GM19328 (cell line): ENCODE results near the gene RFTN2.
"Not testable (repeated sequence)": the region's sequence is repeated elsewhere in the genome, so short reads cannot be mapped to it uniquely, and the experiment has no call there.

Experiments used
- ATAC-seq: cut with Tn5 transposase; IDR thresholded peaks from one replicate; pipeline ENCODE4 v1.9.1; 2021; ENCODE audit warnings: mild to moderate bottlenecking, moderate library complexity; ENCODE audit not compliant: unreplicated experiment

The RFTN2 gene, protein sequence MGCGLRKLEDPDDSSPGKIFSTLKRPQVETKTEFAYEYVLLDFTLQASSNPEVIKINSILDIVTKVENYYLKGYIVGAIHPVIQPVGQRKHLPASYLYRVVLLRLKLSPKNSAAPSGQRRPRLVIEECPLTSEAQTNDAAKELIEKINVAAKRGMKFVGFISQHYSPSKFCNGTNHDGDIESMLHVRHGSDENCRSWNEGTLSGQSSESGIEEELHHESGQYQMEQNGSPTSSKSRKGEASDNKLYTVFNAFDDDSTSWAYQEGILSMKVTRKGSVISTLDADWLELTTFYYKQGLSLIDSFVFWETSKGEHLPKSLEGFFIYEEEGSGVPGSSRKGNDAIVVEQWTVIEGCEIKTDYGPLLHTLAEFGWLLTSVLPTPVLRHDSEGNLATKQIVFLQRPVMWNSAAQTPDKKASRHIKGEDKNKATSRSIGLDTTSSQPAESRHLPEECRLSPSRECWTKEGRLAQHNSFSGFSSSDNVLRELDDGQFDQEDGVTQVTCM

DNA sequence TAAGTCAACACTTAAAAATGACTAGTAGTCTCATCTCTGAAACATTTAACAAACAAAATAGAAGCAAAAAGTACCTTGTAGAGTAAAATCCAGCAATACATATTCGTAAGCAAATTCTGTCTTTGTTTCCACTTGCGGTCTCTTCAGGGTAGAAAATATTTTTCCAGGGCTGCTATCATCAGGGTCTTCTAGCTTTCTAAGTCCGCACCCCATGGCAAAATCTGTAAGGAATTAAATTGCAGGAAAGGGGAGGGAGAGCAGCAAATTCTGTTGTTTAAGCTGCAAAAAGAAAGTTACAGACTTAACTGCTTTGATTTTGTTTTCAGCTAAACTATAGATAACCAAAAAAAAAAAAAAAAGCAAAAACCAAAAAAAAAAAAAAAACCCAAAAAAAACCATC, at the start of gene RFTN2:
Gene RFTN2 (minus strand): TSS at position 342 of the 400 bp plus-strand sequence. CDS start 129 bp downstream, at position 213.
- ATAC-seq = no peak

DNA sequence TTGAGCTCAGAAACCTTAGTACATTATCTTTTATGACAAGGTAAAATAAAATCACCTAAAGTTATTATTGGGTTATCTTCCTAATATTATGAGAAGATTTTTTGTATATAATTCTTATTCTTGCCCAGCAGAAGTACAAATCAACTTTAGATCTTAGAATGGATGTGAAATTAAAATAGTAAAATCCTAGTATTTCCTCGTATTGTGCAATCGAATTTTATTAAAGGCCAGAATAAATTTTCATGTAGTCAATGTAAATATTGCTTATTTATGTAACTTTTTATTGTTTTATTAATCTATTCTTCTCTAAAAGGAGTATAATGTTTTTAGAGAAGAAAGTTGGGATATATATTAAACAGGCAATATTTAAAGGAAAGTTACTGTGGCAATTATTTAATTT, 42.5 kb upstream of the RFTN2 start:
- no peak for ATAC-seq

DNA sequence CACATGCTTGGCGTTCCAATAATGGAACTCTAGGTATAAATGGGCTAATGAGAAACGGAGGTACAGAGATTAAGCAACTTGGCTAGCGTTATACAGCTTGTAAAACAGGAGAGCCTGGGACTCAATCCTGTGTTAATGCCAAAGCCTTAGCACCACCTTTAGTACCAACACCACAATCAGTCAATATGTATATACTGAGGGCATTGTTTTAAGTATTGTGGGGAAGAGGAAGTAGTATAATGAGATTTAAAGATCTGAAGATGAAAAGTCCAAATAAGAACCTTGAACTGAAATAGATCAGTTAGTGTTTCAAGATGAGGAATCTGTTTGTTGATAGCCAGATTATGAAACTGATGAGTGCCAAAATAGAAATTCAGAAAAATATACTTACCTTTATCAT, 37.9 kb upstream of the RFTN2 start:
- ATAC-seq = no peak

DNA sequence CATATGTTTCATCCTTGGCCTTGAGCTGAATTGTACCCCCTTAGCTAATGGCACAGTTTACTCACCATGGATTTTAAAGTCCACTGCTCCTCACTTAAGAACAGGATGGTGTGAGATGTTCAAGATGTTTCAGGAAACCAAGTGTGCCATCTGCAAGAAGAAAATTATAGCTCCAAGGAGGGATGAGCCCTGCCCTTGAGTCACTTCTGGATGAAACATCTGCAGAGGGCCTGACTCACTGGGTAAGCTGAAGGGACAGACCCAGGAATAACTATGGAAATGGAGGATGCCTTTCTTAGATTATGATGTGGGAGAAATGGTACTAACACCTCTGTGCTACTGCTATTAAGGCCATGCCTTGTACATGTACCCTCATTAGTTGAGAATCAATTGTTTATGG, 36.2 kb upstream of the RFTN2 start:
- no peak for ATAC-seq

DNA sequence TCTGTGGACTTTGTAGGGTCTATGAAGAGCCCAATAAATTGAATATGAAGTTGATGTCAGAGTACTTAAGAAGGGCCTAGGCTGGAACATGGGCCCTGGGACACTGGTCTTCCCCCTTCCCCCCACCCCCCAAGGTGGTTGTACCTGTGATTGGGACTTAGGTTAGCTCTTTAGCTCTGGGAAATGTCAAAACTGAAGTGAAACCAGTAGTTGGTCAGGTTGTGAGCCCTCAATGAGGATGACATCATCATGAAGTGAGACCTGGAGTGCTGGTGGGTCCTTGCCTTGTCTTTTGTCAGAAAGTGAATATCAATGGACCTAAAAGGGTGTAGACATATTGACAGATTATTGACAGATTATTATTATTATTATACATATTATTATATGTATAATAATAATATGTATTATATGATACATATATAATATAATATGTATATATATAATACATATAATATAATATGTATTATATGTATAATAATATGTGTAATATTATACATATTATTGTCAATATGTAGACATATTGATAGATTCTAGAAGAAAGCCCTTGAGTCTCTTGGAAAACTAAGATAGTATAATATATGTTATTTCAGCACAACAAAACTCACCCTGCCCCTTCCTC, 35.1 kb upstream of the RFTN2 start:
- peak; percentile 66 for ATAC-seq

DNA sequence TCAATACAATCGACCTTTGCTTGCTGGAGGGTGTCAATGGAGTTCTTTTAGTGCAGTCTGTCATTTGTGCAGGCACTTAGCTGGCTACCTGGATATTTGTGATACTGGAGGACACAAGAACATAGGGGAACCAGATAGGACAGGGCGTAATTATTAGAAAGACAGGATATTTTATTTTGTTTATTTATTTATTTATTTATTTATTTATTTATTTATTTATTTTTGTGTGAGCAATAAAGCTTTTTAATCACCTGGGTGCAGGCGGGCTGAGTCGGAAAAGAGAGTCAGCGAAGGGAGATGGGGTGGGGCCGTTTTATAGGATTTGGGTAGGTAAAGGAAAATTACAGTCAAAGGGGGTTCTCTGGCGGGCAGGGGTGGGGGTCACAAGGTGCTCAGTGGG, 33.8 kb upstream of the RFTN2 start:
- ATAC-seq = not testable (repeated sequence)

DNA sequence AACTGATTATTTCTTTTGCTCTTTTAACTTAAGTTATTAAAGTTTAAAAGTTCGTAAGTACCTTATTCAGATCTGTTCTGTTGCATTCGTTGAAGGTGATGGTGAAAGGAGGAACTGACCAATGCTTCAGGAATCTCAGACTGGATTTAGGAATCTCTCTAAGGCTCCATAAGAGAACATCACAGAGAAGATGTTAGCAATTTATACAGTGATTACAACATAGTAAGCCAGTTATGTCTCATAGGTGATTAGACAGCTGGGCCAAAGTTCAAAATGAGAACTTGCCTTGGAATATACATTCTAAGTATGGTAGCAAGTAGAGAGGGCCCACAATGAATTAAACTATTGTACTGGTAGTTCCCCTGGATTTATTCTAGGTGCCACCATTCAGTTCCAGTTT, 32.9 kb upstream of the RFTN2 start:
- ATAC-seq = no peak

DNA sequence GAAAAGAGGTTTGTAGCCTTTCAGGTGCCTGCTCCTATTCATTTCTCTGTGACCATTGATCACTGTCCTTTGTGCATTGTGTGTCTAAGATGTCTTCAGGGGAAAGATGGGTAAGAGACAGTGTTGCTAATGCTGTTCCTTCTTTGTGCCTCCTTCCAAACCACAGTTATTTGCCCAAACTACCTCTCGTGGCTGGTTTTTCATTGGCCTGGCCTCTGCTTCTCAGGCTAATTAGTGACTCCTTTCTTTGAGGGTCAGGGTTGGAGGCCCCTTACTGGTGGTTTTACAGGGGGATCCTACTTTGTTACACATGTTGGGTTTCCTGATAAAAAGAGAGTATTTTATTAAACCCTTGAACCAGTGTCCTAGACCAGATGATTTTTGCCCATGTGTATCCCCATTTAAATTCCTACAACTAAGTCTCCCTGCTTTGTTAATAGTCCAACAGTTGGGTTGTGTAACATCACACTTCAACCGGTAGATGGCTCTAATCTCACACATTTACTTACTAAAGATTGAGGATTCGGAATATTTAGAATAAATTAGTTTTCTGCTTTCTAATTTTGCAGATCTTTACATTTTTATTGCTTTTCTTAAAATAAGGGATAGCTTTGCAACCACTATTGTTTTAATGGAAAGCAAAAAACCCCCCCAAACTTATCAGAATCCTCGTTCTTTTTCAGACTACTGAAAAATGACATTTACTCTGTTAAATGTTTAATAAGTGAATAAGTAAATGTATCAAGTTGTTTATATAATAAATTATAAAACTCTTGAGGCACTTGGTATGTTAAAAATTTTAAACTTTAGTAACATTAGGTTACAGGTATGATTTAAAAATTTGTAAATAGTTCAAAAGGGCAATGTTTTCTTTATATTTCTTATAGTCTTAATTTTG, 32.2 kb upstream of the RFTN2 start:
- ATAC-seq = no peak

DNA sequence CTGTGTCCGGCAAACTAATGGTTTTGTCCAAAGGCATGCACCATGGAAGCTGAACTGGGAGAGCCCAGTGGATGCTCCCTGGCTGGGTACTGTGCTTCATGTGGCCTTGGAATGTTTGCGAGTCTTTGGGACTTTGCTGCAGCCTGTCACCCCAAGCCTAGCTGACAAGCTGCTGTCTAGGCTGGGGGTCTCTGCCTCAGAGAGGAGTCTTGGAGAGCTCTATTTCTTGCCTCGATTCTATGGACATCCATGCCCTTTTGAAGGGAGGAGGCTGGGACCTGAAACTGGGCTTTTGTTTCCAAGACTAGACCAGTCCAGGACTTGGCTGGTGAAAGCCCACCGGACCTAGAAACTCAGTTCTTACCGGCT, 31.4 kb upstream of the RFTN2 start:
- no peak for ATAC-seq

DNA sequence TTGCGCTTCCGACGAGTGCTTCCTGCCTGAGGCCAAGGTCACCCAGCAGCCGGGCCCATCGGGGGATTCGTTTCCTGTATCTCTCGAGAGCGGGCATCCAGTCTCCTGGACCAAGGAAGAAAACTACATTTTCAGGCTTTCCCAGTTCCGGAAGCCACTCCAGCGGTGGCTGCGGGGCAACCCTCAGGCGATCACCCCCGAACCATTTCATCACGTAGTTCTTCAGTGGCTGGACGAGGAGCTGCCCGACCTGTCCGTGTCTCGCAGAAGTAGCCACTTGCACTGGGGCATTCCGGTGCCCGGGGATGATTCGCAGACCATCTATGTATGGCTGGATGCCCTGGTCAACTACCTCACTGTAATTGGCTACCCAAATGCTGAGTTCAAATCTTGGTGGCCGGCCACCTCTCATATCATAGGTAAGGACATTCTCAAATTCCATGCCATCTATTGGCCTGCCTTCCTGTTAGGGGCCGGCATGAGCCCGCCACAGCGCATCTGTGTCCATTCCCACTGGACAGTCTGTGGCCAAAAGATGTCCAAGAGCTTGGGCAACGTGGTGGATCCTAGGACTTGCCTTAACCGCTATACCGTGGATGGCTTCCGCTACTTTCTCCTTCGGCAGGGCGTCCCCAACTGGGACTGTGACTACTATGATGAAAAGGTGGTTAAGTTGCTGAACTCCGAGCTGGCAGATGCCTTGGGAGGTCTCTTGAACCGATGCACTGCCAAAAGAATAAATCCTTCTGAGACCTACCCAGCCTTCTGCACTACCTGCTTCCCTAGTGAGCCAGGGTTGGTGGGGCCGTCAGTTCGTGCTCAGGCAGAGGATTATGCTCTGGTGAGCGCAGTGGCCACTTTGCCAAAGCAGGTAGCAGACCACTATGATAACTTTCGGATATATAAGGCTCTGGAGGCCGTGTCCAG, 30.8 kb upstream of the RFTN2 start:
- ATAC-seq = no peak

DNA sequence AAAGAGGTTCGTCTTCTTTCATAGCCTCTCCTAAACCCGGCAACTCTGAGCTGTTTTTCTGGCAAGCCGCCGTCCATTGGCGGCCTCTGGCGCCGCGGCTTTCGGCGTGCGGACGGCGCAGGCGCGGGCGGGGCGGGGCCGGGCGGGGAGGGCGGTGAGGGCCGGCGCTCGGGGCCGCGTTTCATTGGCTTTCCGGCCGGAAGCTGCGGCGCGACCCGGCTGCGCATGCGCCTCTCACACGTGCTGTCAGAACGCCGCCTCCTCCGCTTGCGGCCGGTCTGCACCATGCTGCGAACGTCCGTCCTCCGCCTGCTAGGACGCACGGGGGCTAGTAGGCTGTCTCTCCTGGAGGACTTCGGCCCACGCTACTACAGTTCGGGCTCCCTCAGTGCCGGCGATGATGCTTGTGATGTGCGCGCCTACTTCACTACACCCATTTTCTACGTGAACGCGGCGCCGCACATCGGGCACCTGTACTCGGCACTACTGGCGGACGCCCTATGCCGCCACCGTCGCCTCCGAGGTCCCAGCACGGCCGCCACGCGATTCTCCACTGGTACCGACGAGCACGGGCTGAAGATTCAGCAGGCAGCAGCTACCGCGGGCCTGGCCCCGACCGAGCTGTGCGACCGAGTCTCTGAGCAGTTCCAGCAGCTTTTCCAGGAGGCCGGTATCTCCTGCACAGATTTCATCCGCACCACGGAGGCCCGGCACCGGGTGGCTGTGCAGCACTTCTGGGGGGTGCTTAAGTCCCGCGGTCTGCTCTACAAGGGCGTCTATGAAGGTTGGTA, 29.9 kb upstream of the RFTN2 start, which contains the start of gene MARS2:
Gene MARS2 (plus strand): TSS at position 249 of the 791 bp plus-strand sequence. CDS start 37 bp downstream, at position 286.
- peak; percentile 83 for ATAC-seq

DNA sequence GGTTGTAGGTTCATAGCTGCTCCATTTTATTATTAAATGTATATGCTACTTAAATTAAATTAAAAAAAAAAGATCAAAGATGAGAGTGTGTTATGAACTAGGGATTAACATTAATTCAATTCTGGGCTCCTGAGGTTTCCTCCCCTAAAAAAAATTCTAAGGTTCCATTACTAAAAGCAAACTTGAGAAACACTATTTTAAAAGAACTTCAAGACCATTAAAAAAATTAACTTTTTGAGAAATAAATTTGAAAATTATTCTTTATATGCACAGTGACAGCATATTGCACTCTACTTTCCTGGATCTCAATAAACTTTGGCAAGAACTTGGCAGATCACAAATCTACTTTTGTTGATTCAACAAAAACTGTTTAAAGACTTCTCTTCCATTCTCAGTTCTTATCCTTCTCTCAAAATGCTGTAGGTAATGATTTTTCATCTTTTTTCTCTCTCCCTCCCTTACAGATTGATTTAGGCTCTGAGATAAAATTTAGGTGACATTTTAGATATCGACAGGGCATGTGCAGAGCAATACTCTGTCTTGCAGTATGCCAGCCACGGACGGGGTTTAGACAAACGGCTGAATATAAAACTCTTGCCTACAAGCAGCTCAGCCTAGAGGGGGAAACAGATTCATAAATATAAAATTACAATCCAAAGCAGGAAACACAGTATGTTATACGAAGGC, 29.2 kb upstream of the RFTN2 start:
- ATAC-seq = peak; percentile 36

DNA sequence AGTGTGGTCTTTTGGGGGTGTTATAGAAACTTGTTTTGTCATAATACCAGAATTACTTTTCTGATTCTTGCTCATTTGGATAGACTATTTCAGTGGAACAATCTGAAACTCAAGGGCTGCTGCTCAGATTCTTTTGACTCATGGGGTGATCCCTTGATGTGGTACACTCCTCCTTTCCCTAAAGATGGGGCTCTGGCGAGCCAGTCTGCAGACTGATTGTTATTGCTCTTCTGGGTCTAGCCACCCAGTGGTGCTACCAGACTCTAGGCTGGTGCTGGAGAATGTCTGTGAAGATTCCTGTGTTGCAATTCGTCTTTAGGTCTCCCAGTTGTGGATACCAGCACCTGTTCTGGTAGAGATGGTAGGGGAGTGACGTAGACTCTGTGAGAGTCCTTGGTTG, 25.6 kb upstream of the RFTN2 start:
- no peak for ATAC-seq

DNA sequence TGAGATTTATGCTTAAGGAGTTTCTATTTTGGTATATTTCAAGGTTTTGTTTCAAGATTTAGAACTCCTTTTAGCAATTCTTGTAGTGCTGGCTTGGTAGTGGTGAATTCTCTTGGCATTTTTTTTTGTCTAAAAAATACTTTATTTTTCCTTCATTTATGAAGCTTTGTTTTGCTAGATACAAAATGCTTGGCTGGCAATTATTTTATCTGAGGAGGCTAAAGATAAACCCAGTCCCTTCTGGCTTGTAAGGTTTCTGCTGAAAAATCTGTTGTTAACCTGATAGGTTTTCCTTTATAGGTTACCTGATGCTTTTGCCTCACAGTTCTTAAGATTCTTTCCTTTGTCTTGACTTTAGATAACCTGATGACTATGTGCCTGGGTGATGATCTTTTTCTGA, 24.3 kb upstream of the RFTN2 start:
- not testable (repeated sequence) for ATAC-seq

DNA sequence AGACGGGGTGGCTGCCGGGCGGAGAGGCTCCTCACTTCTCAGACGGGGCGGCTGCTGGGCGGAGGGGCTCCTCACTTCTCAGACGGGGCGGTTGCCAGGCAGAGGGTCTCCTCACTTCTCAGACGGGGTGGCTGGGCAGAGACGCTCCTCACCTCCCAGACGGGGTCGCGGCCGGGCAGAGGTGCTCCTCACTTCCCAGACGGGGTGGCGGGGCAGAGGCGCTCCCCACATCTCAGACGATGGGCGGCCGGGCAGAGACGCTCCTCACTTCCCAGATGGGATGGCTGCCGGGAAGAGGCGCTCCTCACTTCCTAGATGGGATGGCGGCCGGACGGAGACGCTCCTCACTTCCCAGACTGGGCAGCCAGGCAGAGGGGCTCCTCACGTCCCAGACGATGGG, 21.2 kb upstream of the RFTN2 start:
- ATAC-seq = not testable (repeated sequence)

DNA sequence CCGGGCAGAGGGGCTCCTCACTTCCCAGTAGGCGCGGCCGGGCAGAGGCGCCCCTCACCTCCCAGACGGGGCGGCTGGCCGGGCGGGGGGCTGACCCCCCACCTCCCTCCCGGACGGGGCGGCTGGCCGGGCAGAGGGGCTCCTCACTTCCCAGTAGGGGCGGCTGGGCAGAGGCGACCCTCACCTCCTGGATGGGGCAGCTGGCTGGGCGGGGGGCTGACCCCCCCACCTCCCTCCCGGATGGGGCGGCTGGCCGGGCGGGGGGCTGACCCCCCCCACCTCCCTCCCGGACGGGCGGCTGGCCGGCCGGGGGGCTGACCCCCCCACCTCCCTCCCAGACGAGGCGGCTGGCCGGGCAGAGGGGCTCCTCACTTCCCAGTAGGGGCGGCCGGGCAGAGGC, 20.6 kb upstream of the RFTN2 start:
- ATAC-seq = not testable (repeated sequence)

DNA sequence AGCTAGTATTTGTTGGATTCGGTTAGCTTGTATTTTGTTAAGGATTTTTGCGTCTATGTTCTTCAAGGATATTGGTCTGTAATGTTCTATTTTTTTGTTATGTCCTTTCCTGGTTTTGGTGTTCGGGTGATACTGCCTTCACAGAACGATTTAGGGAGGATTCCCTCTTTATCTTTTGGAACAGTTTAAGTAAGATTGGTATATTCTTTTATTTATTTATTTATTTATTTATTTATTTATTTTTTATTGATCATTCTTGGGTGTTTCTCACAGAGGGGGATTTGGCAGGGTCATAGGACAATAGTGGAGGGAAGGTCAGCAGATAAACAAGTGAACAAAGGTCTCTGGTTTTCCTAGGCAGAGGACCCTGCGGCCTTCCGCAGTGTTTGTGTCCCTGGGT, 19.8 kb upstream of the RFTN2 start:
- not testable (repeated sequence) for ATAC-seq

DNA sequence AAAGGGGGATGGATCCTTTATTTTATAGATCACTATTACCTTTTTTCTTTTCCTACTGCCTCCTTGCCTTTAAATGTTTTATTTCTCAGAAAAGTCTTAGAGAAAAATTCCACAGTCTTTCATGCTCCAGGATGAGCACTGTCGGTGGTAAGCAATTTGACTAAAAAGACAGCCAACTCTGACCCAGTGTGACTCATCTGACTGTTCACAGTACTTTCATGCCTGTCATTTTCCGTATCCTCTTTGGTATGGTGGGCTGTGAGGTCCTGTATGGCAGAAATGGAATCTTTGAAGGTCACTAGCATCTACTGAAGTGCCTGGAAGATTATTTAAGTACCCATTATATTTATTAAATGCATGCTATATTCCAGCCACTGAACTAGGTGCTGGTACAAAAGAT, 2.1 kb upstream of the RFTN2 start:
- no peak for ATAC-seq

DNA sequence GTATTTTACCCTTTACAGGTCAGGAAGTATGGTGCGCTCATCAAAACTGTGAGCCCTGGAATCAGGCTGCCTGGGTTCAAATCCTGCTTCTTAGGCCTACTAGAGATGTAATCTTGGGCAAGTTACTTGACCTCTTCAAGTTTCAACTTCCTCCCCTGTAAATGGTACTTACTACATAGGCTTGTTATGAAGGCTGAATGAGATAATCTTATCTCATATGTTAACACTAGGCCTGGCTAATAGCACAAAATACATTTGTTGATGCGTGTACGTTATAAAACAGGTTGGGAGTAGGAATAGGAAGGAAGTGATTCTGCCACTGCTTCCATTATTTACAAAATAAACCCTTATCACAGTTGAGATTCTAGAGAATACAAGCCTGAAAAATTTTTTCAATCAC, 1.7 kb upstream of the RFTN2 start:
- no peak for ATAC-seq
